ENCODE results near the gene KRT74. TPM values are rescaled to one million over a fixed set of nuclear protein-coding genes. Genes with fewer than 3 reads are reported as not detected.

Gene KRT74
- total RNA-seq, 2 donors from 2014 or later, result 2.9 TPM; not detected in 1

DNA sequence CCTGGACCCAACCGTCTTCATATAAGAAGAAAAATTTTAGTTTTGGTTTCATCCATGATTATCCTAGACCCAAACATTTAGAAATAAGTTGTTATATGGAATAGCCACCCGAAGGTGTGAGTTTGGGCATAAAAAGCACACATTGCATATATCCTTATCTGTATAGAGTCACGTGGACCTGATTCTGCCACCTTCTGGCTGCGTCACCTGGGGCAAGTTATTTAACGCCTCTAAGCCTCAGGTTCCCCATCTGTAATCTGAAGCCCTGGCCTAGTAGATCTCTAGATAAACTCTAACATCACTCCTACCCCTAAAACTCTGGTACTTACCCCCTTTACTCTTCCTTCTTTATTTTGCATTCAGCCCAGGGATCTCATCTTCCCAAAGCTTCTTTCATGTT is 39.2 kb downstream of the KRT74 start:
- TF ChIP-seq, protein P1, sequence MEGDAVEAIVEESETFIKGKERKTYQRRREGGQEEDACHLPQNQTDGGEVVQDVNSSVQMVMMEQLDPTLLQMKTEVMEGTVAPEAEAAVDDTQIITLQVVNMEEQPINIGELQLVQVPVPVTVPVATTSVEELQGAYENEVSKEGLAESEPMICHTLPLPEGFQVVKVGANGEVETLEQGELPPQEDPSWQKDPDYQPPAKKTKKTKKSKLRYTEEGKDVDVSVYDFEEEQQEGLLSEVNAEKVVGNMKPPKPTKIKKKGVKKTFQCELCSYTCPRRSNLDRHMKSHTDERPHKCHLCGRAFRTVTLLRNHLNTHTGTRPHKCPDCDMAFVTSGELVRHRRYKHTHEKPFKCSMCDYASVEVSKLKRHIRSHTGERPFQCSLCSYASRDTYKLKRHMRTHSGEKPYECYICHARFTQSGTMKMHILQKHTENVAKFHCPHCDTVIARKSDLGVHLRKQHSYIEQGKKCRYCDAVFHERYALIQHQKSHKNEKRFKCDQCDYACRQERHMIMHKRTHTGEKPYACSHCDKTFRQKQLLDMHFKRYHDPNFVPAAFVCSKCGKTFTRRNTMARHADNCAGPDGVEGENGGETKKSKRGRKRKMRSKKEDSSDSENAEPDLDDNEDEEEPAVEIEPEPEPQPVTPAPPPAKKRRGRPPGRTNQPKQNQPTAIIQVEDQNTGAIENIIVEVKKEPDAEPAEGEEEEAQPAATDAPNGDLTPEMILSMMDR (IDR thresholded peaks at IDR 0.05), result no peak
- Histone ChIP-seq H3K36me3 (no peaks in the 10 kb centered on the region), H3K4me3 (no peak overlapping the region), H3K9me3 (no peaks in the 10 kb centered on the region), H3K4me1 (no peaks in the 10 kb centered on the region), H3K27ac (no peak overlapping the region), H3K27me3 (no peaks in the 10 kb centered on the region)
- no peak for DNase-seq (ENCODE audit: low spot score)

DNA sequence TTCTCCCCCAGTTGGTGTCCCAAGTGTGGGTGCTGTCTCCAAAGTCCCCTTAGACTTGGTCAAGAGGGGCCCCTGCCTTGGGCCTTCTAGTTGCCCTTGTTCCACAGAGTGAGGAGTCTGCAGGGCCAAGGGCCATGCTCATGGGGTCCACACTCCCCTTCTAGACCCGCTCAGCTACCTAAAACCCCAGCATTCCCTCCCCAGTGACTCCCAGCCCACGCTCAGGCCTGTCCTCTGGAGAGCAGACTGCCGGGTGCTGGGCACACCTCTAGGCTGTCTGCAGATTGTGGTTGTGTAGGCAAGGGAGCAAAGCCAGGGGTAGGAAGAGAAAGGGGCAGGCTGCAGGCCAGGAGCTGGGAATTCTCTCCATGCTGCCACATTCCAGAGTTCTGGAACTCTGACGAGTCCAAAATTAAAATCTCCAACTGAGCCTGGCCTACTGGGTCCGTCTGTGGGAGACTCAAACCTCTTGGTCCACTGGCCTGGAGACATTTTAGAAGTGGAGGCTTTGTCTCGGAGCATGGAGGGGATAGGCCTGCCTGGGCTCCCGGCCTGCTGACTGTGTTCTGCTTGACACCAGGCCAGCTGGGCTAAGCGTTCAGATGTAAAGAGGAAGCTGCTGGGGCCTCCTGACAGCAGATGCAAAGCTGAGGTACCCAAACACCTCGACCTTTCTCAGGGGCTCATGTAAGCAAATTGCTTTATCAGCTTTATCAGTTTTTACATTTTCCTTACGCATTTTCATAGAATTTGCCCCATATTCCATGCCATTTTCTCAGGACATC is 39.8 kb downstream of the KRT74 start:
- TF ChIP-seq, protein P1 (IDR thresholded peaks at IDR 0.05), result no peak
- no peak overlapping the region for H3K4me3 ChIP-seq
- no peaks in the 10 kb centered on the region for H3K36me3 ChIP-seq
- no peak overlapping the region for H3K27ac ChIP-seq
- no peaks in the 10 kb centered on the region for H3K27me3 ChIP-seq
- no peaks in the 10 kb centered on the region for H3K9me3 ChIP-seq
- H3K4me1 ChIP-seq, result no peaks in the 10 kb centered on the region
- no peak for DNase-seq (ENCODE audit: low spot score)

DNA sequence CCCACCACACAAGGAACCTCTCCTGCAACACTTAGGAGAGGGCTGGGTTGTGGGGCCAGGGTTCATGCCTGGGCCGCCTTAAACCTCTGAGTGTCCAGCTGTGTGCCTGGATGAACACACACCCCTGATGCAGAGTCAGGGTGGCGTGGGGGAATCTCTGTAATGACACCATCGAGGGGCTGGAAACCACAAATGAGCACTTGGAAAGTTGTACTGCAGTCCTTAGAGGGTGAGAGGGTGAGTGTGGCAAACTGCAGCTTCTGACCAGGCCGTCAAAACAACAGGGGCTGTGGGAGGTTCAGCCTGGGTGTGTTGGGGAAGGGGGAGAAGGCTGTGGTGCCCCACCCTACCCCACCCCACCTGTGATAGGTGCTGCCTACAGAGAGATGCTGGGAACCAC is 41.0 kb downstream of the KRT74 start:
- no peaks in the 10 kb centered on the region for H3K9me3 ChIP-seq
- H3K4me1 ChIP-seq, result no peaks in the 10 kb centered on the region
- H3K36me3 ChIP-seq, result no peaks in the 10 kb centered on the region
- H3K4me3 ChIP-seq, result no peak overlapping the region
- DNase-seq (ENCODE audit: low spot score), result no peak
- no peak overlapping the region for H3K27ac ChIP-seq
- H3K27me3 ChIP-seq, result no peaks in the 10 kb centered on the region
- TF ChIP-seq, protein P1 (IDR thresholded peaks at IDR 0.05), result no peak

DNA sequence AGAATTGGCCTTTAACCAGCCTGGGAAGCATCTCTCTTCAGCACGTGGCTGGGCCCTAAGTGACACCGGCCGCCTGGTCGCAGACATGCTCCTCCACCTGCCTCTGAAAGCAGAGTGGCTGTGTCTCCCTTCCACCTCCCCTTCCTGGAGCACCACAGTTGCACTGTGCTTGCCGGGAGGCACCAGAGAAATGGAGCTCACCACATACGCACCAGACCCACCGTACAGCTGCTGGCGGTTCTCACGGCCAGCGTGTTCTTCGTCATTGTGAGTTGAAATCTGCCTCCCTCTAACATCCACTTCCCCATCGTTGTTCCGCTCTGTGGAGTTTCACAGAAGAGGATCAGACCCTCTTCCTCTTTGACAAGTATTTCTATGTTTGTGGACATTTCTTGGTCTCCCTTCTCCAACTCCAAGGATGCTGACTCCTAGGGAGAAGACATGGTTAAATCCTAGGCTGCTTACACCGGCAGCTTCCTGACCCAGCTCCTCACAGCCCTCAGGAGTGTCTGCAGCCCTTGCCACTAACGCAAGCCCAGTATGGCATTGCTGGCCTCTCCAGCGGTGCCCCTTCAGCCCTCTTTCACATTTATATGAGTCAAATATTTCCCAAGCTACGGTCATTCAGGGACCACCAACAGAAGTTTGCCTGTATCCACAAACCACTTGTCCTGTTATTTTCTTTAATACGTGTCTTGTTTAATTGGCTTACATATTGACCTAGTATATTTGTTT is 41.9 kb downstream of the KRT74 start:
- TF ChIP-seq, protein P1 (IDR thresholded peaks at IDR 0.05), result no peak
- Histone ChIP-seq H3K4me3 (no peak overlapping the region), H3K9me3 (no peaks in the 10 kb centered on the region), H3K4me1 (no peaks in the 10 kb centered on the region), H3K36me3 (no peaks in the 10 kb centered on the region), H3K27me3 (no peaks in the 10 kb centered on the region), H3K27ac (no peak overlapping the region)
- no peak for DNase-seq (ENCODE audit: low spot score)

DNA sequence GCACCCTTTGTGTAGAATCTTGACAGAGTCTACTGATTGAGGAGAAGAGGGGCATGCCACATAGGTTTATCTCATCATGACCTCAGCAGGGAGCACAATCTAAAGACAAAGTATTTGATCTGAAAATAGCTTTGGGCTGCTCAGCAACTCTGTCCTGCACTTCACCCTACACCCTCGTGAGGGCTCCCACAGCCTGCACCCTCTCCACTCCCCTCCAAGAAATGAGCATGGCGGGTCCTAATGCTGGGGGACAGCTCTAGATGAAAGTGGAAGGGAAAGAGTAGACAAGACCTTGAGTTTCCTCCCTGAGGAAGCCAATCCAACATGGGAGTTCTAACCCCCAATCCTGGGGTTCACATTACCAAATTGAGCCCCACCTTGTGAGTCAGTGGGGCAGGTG is 42.7 kb downstream of the KRT74 start:
- no peak for DNase-seq (ENCODE audit: low spot score)

More for the DNA sequence above, 42.7 kb downstream of the KRT74 start:
- Histone ChIP-seq H3K4me3 (no peak overlapping the region), H3K36me3 (no peaks in the 10 kb centered on the region), H3K27me3 (no peaks in the 10 kb centered on the region), H3K9me3 (no peaks in the 10 kb centered on the region), H3K4me1 (no peaks in the 10 kb centered on the region), H3K27ac (no peak overlapping the region)
- TF ChIP-seq, protein P1 (IDR thresholded peaks at IDR 0.05), result no peak

Measured in right atrium auricular region (tissue), 2 donors.